Right kidney (tissue), 1 donor: ENCODE results near the gene LYST.

Source experiments
- DNase-seq: peaks from one replicate; pipeline ENCODE4 v3.0.0-alpha.2; 2016

The LYST gene

GRCh38 chr1:235714205-235714897, 152.4 kb downstream of the LYST start:
- DNase-seq, result no peak

GRCh38 chr1:235712812-235713211, 153.9 kb downstream of the LYST start:
- no peak for DNase-seq

DNA sequence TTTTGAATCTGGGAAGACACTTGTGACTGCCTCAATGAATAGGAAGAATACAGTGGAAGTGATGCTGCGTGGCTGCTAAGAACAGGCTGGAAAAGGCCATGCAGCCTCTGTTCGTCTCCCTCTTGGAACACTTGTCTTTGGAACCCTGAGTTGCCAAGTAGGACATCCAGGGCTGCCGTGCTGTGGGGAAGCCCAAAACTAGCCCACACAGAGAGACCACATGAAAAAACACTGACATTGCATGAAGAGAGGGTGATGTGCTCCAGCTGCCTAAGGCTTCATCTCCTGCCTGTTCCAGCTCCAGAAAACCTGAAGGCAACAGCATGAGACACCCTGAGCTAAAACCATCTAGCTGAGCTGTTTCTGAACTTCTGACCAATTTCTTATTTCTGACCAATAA, 156.0 kb downstream of the LYST start:
- DNase-seq, result no peak

DNA sequence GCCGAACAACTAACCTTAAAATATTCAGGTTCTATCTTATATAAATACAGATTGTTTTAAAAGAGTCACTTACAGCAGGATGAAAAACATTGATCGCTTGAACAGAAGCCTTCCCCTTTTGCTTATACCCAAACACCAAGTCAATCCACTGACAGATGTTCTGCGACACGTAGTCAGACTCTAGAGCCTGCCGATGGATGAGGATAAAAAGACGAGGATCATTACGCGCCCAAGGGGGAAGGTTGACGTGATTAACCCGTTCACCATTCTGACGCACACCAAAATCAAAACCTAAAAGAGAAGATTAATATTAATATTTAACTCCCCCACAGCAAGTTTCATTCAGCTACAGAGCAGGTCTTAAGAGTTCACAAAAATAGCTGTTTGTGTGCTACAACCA, 157.7 kb downstream of the LYST start:
- no peak for DNase-seq

DNA sequence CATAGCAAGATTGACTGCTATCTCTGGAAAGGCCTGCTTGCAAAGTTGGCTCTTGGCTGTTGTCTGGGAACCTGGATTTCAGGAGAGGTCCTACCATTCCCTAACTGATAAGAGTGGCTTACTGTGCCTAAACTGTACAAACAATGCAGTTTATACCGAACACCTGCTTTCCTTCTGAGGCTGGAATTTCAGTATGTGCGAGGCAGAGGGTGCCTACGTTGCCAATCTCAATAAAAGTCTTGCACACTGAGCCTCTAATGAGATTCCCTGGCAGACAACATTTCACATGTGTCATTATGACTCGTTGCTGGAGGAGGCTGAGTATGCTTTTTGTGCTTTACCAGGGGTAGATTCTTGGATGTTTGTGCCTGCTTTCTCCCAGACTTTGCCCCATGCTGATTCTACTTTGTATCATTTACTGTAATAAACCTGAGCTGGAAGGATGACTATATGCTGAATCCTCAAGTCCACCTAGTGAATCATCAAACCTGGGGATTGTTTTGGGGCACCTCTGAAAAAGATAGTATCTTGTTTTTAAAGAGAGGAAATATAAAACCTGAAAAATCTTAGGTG, 158.2 kb downstream of the LYST start:
- DNase-seq, result no peak

DNA sequence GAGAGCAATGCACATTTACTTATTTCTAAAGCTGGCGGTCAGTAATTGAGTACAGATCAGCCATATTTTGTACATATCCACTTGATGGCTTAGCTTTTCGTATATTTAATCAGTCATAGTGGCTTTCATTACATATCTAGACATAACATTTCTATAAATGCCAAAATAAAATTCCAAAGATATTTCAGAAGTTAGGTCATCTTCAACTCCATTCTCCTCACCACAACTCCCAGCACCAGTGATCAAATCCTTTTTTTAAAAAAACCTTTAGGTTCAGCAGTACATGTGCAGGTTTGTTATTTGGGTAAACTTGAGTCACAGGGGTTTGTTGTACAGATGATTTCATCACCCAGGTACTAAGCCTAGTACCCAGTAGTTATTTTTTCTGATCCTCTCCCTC, 163.2 kb downstream of the LYST start:
- DNase-seq, result no peak

GRCh38 chr1:235702412-235702811, 164.3 kb downstream of the LYST start:
- no peak for DNase-seq

DNA sequence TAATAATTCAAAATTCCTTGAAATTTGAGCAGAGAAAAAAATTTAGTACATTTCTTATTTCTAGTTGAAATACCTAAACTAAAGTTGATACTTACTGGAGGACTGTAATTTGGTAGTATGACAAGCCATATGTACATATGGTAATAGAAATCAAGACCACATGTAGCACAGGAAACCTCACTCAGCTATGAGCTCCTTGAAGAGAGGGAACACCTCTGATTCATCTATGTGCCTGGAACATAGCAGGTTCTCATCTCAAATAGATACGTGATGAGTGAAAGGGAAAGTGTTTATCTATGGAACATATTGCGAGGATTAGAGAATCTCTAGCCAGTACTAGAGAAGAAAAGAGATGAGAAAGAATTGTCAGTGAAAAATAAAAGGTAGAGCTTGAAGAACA, 169.2 kb downstream of the LYST start:
- DNase-seq, result no peak

GRCh38 chr1:235689356-235689755, 177.3 kb downstream of the LYST start:
- DNase-seq, result no peak

GRCh38 chr1:235688096-235688495, 178.6 kb downstream of the LYST start:
- no peak for DNase-seq

DNA sequence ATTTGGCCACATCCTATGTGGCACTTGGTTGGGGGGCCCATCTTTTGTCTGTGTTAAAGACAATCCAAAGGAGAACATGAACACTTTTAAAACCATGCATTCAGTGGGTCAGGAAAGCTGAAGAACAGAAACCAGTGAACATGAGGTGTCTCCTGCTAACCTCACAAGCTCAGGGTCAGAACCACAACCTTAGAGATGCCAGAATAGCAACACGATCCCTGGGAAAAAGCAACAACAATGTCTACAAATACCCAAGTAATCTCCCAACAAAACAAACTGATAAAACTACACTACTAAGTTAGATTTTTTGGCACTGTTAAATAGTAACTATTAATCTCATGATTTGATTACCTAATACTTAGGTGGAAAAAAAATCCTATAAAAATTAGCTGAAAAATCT, 183.1 kb downstream of the LYST start:
- no peak for DNase-seq

DNA sequence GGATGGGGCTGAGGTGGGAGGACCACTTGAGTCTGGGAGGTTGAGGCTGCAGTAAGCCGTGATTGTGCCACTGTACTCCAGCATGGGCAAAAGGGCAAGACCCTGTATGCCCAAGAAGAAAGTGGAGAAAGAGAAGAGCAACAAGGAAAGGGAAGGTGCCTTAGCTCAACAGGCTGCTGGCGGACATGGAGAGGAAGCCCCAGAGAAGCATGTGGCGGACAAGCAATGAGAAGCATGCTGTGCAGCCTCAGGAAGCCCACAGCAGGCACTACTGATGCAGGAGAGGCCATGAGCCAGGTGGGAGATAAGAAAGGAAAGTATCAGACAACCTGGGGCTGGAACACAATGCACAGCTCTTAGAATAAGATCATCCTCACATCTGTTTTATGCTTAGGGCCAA, 184.5 kb downstream of the LYST start:
- DNase-seq, result no peak

GRCh38 chr1:235679644-235680043, 187.1 kb downstream of the LYST start:
- no peak for DNase-seq

DNA sequence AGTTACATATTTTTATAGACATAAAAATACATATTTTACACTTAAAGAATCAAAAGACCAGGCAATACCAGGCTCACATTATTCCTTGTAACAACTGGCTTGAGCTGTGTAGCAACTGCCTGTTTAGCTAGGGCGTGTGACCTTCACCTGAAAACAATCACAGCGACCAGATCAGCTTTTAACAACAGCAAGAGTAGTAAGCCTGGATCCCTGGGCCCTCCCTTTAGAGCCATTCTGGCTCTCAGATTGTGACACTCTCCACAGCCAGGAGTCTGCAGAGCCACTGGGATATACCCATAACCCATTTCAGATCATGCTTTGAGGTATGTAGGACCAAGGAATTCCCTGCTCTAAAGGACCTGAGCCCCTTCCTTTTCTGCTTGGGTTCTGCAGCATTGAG, 187.7 kb downstream of the LYST start:
- DNase-seq, result no peak

- no peak for DNase-seq
Observed at GRCh38 chr1:235675152-235675890, 191.4 kb downstream of the LYST start.

DNA sequence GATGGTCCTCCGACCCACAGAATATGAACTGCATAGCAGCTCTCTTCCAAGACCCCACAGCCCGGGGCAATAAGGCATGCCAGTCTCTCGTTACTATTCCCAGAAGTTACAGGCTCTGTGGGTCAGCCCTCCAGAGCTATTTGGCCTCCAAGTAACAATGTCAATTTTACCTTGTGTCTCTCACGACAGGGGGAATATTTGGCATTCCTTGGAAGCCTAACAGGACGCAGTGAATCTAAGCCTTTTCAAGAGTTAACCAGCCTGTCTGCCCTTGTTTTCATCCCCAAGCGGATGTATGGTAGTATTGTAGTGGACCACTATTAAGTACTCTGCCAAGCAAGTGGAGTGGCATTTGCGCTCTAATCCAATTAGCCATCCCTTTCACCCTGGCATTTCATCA, 192.7 kb downstream of the LYST start:
- DNase-seq, result no peak

GRCh38 chr1:235671992-235672391, 194.7 kb downstream of the LYST start:
- DNase-seq, result no peak

GRCh38 chr1:235670157-235670776, 196.4 kb downstream of the LYST start:
- DNase-seq, result no peak

DNA sequence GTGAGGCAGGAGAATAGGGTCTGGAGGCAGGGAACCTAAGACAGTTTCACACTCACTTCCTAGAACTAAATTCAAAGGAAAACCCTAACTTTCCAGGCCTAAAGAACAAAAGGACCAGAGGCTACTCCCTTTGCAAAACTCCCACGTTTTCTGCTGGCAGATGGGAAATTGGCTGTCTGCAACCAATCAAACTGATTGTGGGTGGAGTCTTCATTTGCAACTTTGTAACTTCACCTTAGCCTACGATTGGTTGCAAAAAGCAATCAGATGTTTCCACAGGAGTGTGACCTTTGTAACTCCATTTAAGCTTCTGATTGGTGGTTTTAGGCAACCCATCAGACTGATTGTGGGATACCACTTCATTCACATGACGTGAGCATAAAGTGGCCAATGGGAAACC, 197.4 kb downstream of the LYST start:
- no peak for DNase-seq

- DNase-seq, result no peak
Observed at GRCh38 chr1:235663628-235664027, 203.1 kb downstream of the LYST start.

GRCh38 chr1:235661568-235661967, 205.1 kb downstream of the LYST start:
- DNase-seq, result no peak

DNA sequence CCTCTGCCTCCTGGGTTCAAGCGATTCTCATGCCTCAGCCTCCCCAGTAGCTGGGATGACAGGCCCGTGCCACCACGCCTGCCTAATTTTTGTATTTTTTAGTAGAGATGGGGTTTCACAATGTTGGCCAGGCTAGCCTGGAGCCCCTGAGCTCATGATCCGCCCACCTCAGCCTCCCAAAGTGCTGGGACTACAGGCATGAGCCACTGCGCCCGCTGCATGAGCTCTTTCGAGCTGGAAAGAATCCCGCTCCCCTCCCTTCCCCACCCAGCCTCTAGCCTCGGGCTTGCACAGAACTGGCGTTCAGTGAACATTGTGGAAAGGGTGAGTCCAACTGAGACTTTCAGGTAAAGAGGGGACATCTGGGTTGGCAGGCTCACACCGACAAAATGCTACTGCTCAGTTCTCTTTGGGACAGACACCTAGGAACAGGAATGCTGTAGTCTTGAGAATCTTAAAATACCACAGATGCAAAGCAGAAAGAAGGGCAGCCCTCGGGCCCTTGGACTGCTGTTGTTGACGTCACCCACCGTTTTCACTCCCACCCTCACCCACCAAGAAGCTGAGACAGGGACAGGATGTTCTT, 207.4 kb downstream of the LYST start:
- no peak for DNase-seq
